Measurements from ENCODE around the gene DCTN1. TPM values are rescaled to one million over a fixed set of nuclear protein-coding genes. Genes with fewer than 3 reads are reported as not detected.

Gene DCTN1
- total and polyA plus RNA-seq, 7 experiments from 2014 or later: 52.1 to 113 (median 89.3) TPM

DNA sequence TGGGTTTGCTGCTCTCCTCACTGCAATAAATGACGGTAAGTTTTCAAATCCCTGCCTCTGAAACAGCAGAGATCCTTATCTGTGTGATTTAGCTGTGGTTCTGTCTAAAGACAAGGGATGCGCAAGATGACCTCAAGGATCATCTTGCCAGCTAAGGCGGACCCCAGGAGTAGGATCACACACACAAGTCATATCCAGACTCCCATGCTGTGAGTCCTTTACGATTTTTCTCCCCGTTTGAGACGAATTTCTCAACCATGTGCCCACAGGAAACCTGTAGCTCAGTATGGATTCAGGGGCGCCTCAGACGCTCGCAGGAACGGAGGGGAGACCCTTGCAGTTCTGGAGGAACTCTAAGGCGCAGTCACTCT is 11.1 kb upstream of the DCTN1 start:
- Histone ChIP-seq H3K36me3 (ENCODE audit: control insufficient read depth in 2 of 3, insufficient read depth in 3 of 3, low read length in 3 of 3) (peaks cover 0 to 7% (median 0%) of the 10 kb centered on the region in 3 experiments), H3K9me3 (ENCODE audit: control insufficient read depth in 2 of 3, low read length in 3 of 3) (no peaks in the 10 kb centered on the region), H3K4me3 (ENCODE audit: low read length) (peak overlapping the region; percentile 78), H3K4me1 (ENCODE audit: control insufficient read depth in 2 of 2, insufficient read depth in 2 of 2, low read length in 2 of 2) (peaks cover 8 to 25% of the 10 kb centered on the region in 2 donors), H3K27me3 (ENCODE audit: control insufficient read depth in 2 of 2, insufficient read depth in 2 of 2, low read length in 2 of 2) (no peaks in the 10 kb centered on the region), H3K27ac (ENCODE audit: low read depth, low read length) (peak overlapping the region; percentile 91)
- CTCF ChIA-PET: interaction anchor here (0.6 to 2.3 kb wide), 9 partner anchors 9 to 567 kb away, joined by 3 to 10 read pairs (median 4); partner anchors contain the start of genes C2orf81 and WDR54
- no peak for ATAC-seq
- H3K9me3 Mint-ChIP-seq: no peaks in the 10 kb centered on the region
- peaks cover 0 to 15% (median 5%) of the 10 kb centered on the region in 7 donors for H3K4me1 Mint-ChIP-seq
- no peaks in the 10 kb centered on the region for H3K36me3 Mint-ChIP-seq
- POLR2A ChIA-PET: interaction anchor here (0.7 to 4.7 kb wide), 10 partner anchors 12 to 566 kb away, joined by 3 to 23 read pairs (median 6); partner anchors contain the start of genes C2orf81, CCDC142, INO80B and MOB1A
- H3K4me3 Mint-ChIP-seq: peak overlapping the region in 3 of 10 donors; percentile 88 to 100 (median 96)
- H3K27me3 Mint-ChIP-seq: peaks cover 0 to 14% (median 5%) of the 10 kb centered on the region in 5 donors
- peak overlapping the region in 8 of 9 donors; percentile 92 to 100 (median 98) for H3K27ac Mint-ChIP-seq
- intact Hi-C loops (cut with micrococcal nuclease): loop anchor here (1.0 to 10.0 kb wide), 6 partner anchors 124 to 1156 kb away; partner anchors contain the start of genes CCT7 (in 1 of the 2), PRADC1 (in 1 of the 2) and STAMBP (in 1 of the 2)
- no peak for DNase-seq

GRCh38 chr2:74390606-74391005 is 10.5 kb upstream of the DCTN1 start:
- Mint-ChIP-seq H3K9me3 (no peaks in the 10 kb centered on the region), H3K4me3 (peak overlapping the region in 1 of 10 donors; percentile 70), H3K27ac (peak overlapping the region in 6 of 9 donors; percentile 4 to 99 (median 37)), H3K27me3 (peaks cover 0 to 14% (median 5%) of the 10 kb centered on the region in 5 donors), H3K36me3 (no peaks in the 10 kb centered on the region), H3K4me1 (peaks cover 0 to 15% (median 5%) of the 10 kb centered on the region in 7 donors)
- DNase-seq: no peak
- intact Hi-C loops (cut with micrococcal nuclease): loop anchor here (1.0 to 10.0 kb wide), 6 partner anchors 123 to 1156 kb away; partner anchors contain the start of genes CCT7 (in 1 of the 2), PRADC1 (in 1 of the 2) and STAMBP (in 1 of the 2)
- no peak for ATAC-seq
- no peaks in the 10 kb centered on the region for H3K27me3 ChIP-seq (ENCODE audit: control insufficient read depth in 2 of 2, insufficient read depth in 2 of 2, low read length in 2 of 2)
- peaks cover 8 to 25% of the 10 kb centered on the region in 2 donors for H3K4me1 ChIP-seq (ENCODE audit: control insufficient read depth in 2 of 2, insufficient read depth in 2 of 2, low read length in 2 of 2)
- H3K36me3 ChIP-seq (ENCODE audit: control insufficient read depth in 2 of 3, insufficient read depth in 3 of 3, low read length in 3 of 3): peaks cover 0 to 7% (median 0%) of the 10 kb centered on the region in 3 experiments
- ChIA-PET POLR2A (interaction anchor here (0.7 to 4.7 kb wide), 6 partner anchors 11 to 563 kb away, joined by 3 to 23 read pairs (median 7); partner anchors contain the start of genes C2orf81, CCDC142, STAMBP and TTC31), CTCF (interaction anchor here (1.2 to 2.3 kb wide), 3 partner anchors 10 to 566 kb away, joined by 4 to 10 read pairs (median 4); partner anchors contain the start of genes C2orf81 and WDR54)
- H3K9me3 ChIP-seq (ENCODE audit: control insufficient read depth in 2 of 3, low read length in 3 of 3): no peaks in the 10 kb centered on the region
- H3K4me3 ChIP-seq (ENCODE audit: low read length): peak overlapping the region; percentile 78
- H3K27ac ChIP-seq (ENCODE audit: low read depth, low read length): peak overlapping the region; percentile 91

- DNase-seq (no peak), ATAC-seq (no peak)
- H3K9me3 Mint-ChIP-seq: no peaks in the 10 kb centered on the region
- no peaks in the 10 kb centered on the region for H3K27me3 Mint-ChIP-seq
- H3K4me3 ChIP-seq (ENCODE audit: low read length): no peak overlapping the region
- H3K36me3 ChIP-seq (ENCODE audit: control insufficient read depth in 2 of 3, insufficient read depth in 3 of 3, low read length in 3 of 3): peaks cover 0 to 24% (median 0%) of the 10 kb centered on the region in 3 experiments
- intact Hi-C loops (cut with micrococcal nuclease): no loop called here
- peaks cover 8 to 25% of the 10 kb centered on the region in 2 donors for H3K4me1 ChIP-seq (ENCODE audit: control insufficient read depth in 2 of 2, insufficient read depth in 2 of 2, low read length in 2 of 2)
- no peak overlapping the region for H3K27ac Mint-ChIP-seq
- no peak overlapping the region for H3K4me3 Mint-ChIP-seq
- no peaks in the 10 kb centered on the region for H3K27me3 ChIP-seq (ENCODE audit: control insufficient read depth in 2 of 2, insufficient read depth in 2 of 2, low read length in 2 of 2)
- H3K4me1 Mint-ChIP-seq: peaks cover 6 to 14% (median 8%) of the 10 kb centered on the region in 7 donors
- CTCF ChIA-PET: no interaction called here
- peaks cover 0 to 9% (median 0%) of the 10 kb centered on the region in 5 donors for H3K36me3 Mint-ChIP-seq
- H3K27ac ChIP-seq (ENCODE audit: low read depth, low read length): no peak overlapping the region
- POLR2A ChIA-PET: no interaction called here
- no peaks in the 10 kb centered on the region for H3K9me3 ChIP-seq (ENCODE audit: control insufficient read depth in 2 of 3, low read length in 3 of 3)
These were observed 7.2 kb upstream of the DCTN1 start for GRCh38 chr2:74387346-74387745.

GRCh38 chr2:74385396-74385795 is 5.3 kb upstream of the DCTN1 start:
- ChIA-PET CTCF (no interaction called here), POLR2A (no interaction called here)
- H3K27me3 ChIP-seq (ENCODE audit: control insufficient read depth in 2 of 2, insufficient read depth in 2 of 2, low read length in 2 of 2): no peaks in the 10 kb centered on the region
- no peak overlapping the region for H3K27ac ChIP-seq (ENCODE audit: low read depth, low read length)
- peaks cover 5 to 25% of the 10 kb centered on the region in 2 donors for H3K4me1 ChIP-seq (ENCODE audit: control insufficient read depth in 2 of 2, insufficient read depth in 2 of 2, low read length in 2 of 2)
- no peak overlapping the region for H3K4me3 Mint-ChIP-seq
- DNase-seq: no peak
- intact Hi-C loops (cut with micrococcal nuclease): no loop called here
- H3K27ac Mint-ChIP-seq: no peak overlapping the region
- H3K9me3 ChIP-seq (ENCODE audit: control insufficient read depth in 2 of 3, low read length in 3 of 3): no peaks in the 10 kb centered on the region
- H3K27me3 Mint-ChIP-seq: no peaks in the 10 kb centered on the region
- H3K36me3 Mint-ChIP-seq: peaks cover 0 to 9% (median 3%) of the 10 kb centered on the region in 5 donors
- no peaks in the 10 kb centered on the region for H3K9me3 Mint-ChIP-seq
- H3K4me1 Mint-ChIP-seq: peaks cover 12 to 30% (median 24%) of the 10 kb centered on the region in 7 donors
- ATAC-seq: no peak
- peaks cover 0 to 17% (median 0%) of the 10 kb centered on the region in 3 experiments for H3K36me3 ChIP-seq (ENCODE audit: control insufficient read depth in 2 of 3, insufficient read depth in 3 of 3, low read length in 3 of 3)
- H3K4me3 ChIP-seq (ENCODE audit: low read length): no peak overlapping the region

DNA sequence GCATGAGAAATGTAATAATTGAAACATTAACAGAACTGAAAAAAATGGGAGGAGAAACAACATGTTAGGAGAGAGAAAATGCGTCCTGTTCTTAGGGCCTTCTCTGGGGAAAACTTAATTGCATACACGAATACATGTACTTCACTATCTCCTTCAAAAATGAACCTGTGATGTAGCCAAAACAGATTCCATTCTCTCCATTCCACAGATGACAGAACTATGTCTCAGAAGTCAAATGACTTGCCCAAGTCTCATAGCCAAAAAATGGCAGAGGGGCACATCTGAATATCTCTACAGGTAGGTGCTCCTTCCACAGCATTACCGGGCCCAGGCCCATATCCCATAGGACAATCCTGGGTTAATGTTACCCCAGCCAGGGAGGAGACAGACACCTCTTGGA is 3.9 kb upstream of the DCTN1 start:
- CTCF ChIA-PET: no interaction called here
- H3K27ac Mint-ChIP-seq: no peak overlapping the region
- no peak for DNase-seq

GRCh38 chr2:74383254-74383653 is 3.1 kb upstream of the DCTN1 start:
- Mint-ChIP-seq H3K9me3 (no peaks in the 10 kb centered on the region), H3K27ac (peak overlapping the region in 2 of 9 donors; percentile 1 to 11), H3K27me3 (no peaks in the 10 kb centered on the region), H3K36me3 (peaks cover 0 to 14% (median 3%) of the 10 kb centered on the region in 5 donors), H3K4me3 (no peak overlapping the region), H3K4me1 (peaks cover 24 to 49% (median 43%) of the 10 kb centered on the region in 7 donors)
- Histone ChIP-seq H3K36me3 (ENCODE audit: control insufficient read depth in 2 of 3, insufficient read depth in 3 of 3, low read length in 3 of 3) (peaks cover 0 to 17% (median 0%) of the 10 kb centered on the region in 3 experiments), H3K27me3 (ENCODE audit: control insufficient read depth in 2 of 2, insufficient read depth in 2 of 2, low read length in 2 of 2) (no peaks in the 10 kb centered on the region), H3K9me3 (ENCODE audit: control insufficient read depth in 2 of 3, low read length in 3 of 3) (no peaks in the 10 kb centered on the region), H3K4me1 (ENCODE audit: control insufficient read depth in 2 of 2, insufficient read depth in 2 of 2, low read length in 2 of 2) (peaks cover 12 to 17% of the 10 kb centered on the region in 2 donors), H3K27ac (ENCODE audit: low read depth, low read length) (no peak overlapping the region), H3K4me3 (ENCODE audit: low read length) (no peak overlapping the region)
- intact Hi-C loops (cut with micrococcal nuclease): no loop called here
- CTCF ChIA-PET: no interaction called here
- ATAC-seq (no peak), DNase-seq (no peak)
- POLR2A ChIA-PET: no interaction called here

More for the DNA sequence above, 3.9 kb upstream of the DCTN1 start:
- intact Hi-C loops (cut with micrococcal nuclease): no loop called here
- Histone ChIP-seq H3K27ac (ENCODE audit: low read depth, low read length) (no peak overlapping the region), H3K27me3 (ENCODE audit: control insufficient read depth in 2 of 2, insufficient read depth in 2 of 2, low read length in 2 of 2) (no peaks in the 10 kb centered on the region), H3K9me3 (ENCODE audit: control insufficient read depth in 2 of 3, low read length in 3 of 3) (no peaks in the 10 kb centered on the region), H3K36me3 (ENCODE audit: control insufficient read depth in 2 of 3, insufficient read depth in 3 of 3, low read length in 3 of 3) (peaks cover 0 to 17% (median 0%) of the 10 kb centered on the region in 3 experiments), H3K4me1 (ENCODE audit: control insufficient read depth in 2 of 2, insufficient read depth in 2 of 2, low read length in 2 of 2) (peaks cover 17 to 20% of the 10 kb centered on the region in 2 donors), H3K4me3 (ENCODE audit: low read length) (no peak overlapping the region)
- no peaks in the 10 kb centered on the region for H3K27me3 Mint-ChIP-seq
- no peak overlapping the region for H3K4me3 Mint-ChIP-seq
- POLR2A ChIA-PET: interaction anchor here (0.7 kb wide), 1 partner anchor 32 kb away, joined by 3 read pairs; no protein-coding TSS in a partner anchor
- H3K9me3 Mint-ChIP-seq: no peaks in the 10 kb centered on the region
- peaks cover 0 to 9% (median 3%) of the 10 kb centered on the region in 5 donors for H3K36me3 Mint-ChIP-seq
- H3K4me1 Mint-ChIP-seq: peaks cover 19 to 43% (median 35%) of the 10 kb centered on the region in 7 donors
- no peak for ATAC-seq

Measured in naive thymus-derived CD4-positive, alpha-beta T cell (primary cell).